Measurements from ENCODE around the gene KLHL22.
"Not testable (repeated sequence)": the region's sequence is repeated elsewhere in the genome, so short reads cannot be mapped to it uniquely, and the experiment has no call there.

The KLHL22 gene, protein sequence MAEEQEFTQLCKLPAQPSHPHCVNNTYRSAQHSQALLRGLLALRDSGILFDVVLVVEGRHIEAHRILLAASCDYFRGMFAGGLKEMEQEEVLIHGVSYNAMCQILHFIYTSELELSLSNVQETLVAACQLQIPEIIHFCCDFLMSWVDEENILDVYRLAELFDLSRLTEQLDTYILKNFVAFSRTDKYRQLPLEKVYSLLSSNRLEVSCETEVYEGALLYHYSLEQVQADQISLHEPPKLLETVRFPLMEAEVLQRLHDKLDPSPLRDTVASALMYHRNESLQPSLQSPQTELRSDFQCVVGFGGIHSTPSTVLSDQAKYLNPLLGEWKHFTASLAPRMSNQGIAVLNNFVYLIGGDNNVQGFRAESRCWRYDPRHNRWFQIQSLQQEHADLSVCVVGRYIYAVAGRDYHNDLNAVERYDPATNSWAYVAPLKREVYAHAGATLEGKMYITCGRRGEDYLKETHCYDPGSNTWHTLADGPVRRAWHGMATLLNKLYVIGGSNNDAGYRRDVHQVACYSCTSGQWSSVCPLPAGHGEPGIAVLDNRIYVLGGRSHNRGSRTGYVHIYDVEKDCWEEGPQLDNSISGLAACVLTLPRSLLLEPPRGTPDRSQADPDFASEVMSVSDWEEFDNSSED

DNA sequence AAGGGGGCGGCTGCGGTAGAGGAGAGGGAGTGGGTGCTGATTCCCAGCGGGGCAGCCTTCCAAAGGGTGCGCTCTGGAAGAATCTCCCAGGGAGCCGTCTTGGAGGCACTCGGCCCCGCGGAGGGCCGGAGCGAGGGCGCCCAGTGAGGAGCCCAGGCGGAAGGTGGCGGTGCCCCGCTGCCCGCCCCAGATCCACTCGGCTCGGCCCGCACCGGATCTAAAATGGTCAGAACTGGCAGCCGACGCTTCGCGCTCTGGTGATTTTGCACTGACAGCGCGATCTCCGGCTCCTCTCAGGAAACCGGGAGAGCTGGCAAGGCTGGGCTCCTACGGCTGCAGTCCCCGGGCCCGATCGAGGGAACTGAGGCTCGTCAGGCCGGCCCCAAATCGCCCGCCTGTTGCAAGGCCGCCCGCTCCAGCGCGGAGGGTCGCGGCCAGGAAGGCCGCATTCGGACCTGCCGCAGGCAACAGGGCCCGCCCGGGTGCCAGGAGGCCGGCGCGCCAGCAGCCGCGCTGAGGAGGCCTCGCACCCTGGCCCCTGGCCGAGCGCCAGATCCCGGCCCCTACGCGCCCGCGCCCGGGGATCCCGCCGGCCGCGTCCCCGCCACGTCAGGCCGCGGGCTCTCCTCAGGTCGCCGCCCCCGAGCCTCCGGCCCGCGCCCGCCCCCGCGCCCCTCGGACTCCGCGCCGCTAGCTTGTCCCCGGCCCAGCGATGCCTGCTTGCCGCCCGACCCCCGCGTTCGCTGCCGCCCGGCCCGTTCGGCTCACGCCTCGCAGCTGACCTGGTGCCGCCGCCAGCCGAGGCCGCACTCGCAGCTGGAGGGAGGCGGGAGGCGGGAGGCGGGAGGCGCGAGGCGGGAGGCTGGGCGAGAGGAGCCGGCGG lies at the start of gene KLHL22:
TSS of gene KLHL22 (minus strand) at position 818 of the 883 bp plus-strand sequence. CDS start 6,584 bp downstream, outside the sequence.
- peak within 1 kb of the TSS; percentile 85 for H3K4me3 ChIP-seq (ENCODE audit: low read depth, low read length)
- TF ChIP-seq, protein P1, sequence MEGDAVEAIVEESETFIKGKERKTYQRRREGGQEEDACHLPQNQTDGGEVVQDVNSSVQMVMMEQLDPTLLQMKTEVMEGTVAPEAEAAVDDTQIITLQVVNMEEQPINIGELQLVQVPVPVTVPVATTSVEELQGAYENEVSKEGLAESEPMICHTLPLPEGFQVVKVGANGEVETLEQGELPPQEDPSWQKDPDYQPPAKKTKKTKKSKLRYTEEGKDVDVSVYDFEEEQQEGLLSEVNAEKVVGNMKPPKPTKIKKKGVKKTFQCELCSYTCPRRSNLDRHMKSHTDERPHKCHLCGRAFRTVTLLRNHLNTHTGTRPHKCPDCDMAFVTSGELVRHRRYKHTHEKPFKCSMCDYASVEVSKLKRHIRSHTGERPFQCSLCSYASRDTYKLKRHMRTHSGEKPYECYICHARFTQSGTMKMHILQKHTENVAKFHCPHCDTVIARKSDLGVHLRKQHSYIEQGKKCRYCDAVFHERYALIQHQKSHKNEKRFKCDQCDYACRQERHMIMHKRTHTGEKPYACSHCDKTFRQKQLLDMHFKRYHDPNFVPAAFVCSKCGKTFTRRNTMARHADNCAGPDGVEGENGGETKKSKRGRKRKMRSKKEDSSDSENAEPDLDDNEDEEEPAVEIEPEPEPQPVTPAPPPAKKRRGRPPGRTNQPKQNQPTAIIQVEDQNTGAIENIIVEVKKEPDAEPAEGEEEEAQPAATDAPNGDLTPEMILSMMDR (IDR thresholded peaks at IDR 0.05; ENCODE audit: low read depth, low read length, missing control alignments), result no peak
- no peak for DNase-seq (ENCODE audit: low read depth)

DNA sequence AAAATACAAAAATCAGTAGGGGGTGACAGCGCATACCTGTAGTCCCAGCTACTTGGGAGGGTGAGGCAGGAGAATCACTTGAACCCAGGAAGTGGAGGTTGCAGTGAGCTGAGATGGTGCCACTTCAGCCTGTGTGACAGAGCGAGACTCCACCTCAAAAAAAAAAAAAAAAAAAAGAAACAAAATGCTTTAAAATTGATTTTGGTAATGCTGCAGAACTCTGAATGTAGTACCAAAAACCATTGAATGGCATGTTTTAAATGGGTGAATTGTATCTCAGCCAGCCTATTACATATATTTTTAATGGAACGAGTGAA lies 49.7 kb upstream of the KLHL22 start:
- not testable (repeated sequence) for H3K4me3 ChIP-seq (ENCODE audit: low read depth, low read length); DNase-seq (ENCODE audit: low read depth)

DNA sequence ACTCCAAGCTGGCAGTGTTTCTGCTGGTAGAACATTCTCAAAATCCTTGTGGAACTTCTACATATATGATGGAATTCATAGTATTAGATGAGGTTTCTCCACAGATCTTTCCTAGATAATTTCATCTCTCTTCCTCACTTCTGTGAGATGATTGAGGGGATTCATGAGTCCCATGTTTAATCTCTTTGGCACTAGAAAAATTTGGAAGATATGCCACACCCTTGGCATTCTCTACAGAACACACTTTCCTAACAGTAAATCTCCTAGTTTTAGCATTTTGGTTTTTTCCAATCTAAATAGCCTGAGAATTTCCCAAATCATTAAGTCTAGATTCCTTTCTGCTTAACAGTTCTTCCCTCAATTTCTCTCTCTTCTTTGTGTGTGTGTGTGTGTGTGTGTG lies 47.1 kb upstream of the KLHL22 start:
- TF ChIP-seq, protein P1 (IDR thresholded peaks at IDR 0.05; ENCODE audit: low read depth, low read length, missing control alignments), result no peak
- DNase-seq (ENCODE audit: low read depth), result no peak

DNA sequence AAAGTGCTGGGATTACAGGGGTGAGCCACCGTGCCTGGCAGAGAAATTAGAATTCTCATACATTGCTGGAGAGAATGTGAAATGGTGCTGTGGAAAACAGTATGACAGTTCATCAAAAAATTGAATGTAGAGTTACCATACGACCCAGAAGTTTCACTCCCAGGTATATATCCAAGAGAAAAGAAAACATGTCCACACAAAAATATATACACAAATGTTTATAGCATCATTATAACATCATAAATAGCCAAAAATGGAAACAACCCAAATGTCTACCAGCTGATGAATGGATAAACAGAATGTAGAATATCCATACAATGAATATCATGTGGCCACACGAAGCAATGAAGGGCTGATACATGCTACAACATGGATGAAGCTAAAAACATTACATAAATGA lies 46.5 kb upstream of the KLHL22 start:
- TF ChIP-seq, protein P1 (IDR thresholded peaks at IDR 0.05; ENCODE audit: low read depth, low read length, missing control alignments), result no peak
- no peak overlapping the region for H3K4me3 ChIP-seq (ENCODE audit: low read depth, low read length)
- no peak for DNase-seq (ENCODE audit: low read depth)

More for the DNA sequence above, 47.1 kb upstream of the KLHL22 start:
- no peak overlapping the region for H3K4me3 ChIP-seq (ENCODE audit: low read depth, low read length)

DNA sequence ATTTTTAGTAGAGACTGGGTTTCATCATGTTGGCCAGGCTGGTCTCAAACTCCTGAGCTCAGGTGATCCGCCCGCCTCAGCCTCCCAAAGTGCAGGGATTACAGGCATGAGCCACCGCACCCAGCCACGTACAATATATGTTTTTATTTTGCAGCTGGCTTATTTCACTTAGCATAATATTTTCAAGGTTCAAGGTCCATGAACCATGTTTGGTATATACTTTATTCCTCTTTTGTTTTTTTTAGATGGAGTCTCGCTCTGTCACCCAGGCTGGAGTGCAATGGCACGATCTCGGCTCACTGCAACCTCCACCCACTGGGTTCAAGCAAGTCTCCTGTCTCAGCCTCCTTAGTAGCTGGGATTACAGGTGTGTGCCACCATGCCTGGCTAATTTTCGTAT lies 43.3 kb upstream of the KLHL22 start:
- DNase-seq (ENCODE audit: low read depth); H3K4me3 ChIP-seq (ENCODE audit: low read depth, low read length): not testable (repeated sequence)

DNA sequence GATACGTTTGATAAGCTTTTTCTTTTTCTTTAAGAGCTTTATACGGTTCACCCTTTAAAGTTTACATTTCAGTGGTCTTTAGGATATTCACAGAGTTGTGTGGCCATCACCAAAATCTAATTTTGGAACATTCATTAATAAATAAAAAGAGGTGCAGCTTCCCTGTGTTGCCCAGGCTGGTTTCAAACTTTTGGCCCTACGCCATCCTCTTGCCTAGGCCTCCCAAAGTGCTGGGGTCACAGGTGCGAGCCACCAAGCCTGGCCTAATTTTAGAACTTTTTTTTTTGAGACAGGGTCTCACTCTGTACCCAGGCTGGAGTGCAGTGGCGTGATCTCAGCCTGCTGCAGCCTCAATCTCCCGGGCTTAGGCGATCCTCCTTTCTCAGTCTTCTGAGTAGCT lies 42.4 kb upstream of the KLHL22 start:
- no peak for DNase-seq (ENCODE audit: low read depth)
- TF ChIP-seq, protein P1 (IDR thresholded peaks at IDR 0.05; ENCODE audit: low read depth, low read length, missing control alignments), result no peak

DNA sequence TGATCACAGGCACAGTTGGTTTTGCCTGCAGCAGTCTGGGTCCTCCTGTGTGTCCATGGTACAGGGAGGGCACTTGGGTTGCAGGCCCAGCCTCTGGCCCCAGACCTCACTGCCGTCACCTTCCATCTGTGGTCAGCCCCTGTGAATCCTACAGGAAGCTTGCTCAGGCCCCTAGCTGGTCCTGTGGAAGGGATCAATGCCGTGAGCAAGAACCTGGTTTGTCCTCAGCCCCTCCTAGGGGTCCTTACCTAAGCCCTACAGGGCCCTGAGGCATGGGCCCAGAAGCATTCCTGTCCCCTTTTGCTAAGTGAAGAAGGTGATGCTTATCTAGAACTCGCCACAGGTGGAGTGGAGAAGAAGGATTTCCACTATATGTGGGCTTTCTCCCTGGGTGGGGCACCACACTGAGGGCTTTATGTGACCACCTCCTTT lies 41.7 kb upstream of the KLHL22 start:
- no peak for DNase-seq (ENCODE audit: low read depth)
- H3K4me3 ChIP-seq (ENCODE audit: low read depth, low read length), result no peak overlapping the region
- TF ChIP-seq, protein P1 (IDR thresholded peaks at IDR 0.05; ENCODE audit: low read depth, low read length, missing control alignments), result no peak

More for the DNA sequence above, 42.4 kb upstream of the KLHL22 start:
- no peak overlapping the region for H3K4me3 ChIP-seq (ENCODE audit: low read depth, low read length)
